ENCODE results near the gene LDB2.

DNA sequence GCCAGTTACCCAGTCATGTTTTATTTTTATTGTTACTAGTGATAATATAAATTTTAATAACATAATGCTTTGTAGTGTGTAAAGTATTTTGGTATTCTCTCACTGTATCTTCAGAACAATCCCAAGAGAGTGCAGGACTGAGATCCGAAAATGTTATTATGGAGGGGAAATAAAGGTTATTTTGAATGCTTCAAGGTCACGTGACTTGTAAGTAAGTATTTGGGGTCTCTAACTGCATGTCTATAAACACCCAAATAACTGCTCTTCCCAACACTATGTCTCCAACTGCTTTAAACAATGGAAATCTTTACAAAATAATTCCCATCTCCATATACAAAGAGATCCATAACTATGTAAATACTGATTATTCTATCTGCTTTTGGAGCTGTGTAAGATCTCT lies 302.2 kb downstream of the LDB2 start:
- TF ChIP-seq, protein P1, sequence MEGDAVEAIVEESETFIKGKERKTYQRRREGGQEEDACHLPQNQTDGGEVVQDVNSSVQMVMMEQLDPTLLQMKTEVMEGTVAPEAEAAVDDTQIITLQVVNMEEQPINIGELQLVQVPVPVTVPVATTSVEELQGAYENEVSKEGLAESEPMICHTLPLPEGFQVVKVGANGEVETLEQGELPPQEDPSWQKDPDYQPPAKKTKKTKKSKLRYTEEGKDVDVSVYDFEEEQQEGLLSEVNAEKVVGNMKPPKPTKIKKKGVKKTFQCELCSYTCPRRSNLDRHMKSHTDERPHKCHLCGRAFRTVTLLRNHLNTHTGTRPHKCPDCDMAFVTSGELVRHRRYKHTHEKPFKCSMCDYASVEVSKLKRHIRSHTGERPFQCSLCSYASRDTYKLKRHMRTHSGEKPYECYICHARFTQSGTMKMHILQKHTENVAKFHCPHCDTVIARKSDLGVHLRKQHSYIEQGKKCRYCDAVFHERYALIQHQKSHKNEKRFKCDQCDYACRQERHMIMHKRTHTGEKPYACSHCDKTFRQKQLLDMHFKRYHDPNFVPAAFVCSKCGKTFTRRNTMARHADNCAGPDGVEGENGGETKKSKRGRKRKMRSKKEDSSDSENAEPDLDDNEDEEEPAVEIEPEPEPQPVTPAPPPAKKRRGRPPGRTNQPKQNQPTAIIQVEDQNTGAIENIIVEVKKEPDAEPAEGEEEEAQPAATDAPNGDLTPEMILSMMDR (IDR thresholded peaks at IDR 0.05): no peak
- no peak for TF ChIP-seq EZH2 (IDR thresholded peaks at IDR 0.05; ENCODE audit: borderline replicate concordance, insufficient read depth, low read depth, low read length, poor library complexity, severe bottlenecking)
